Neural progenitor cell (in vitro differentiated cells): ENCODE measurements around the gene ACOXL.

Experiments
- EZH2 ChIP-seq: fragments of 200-600 bp; sonication (generic); IDR thresholded peaks from 2 replicates; pipeline ENCODE4 v1.6.1; 2017; ENCODE audit warnings: antibody characterized with exemption, mild to moderate bottlenecking, moderate library complexity
- TF ChIP-seq, protein P1 (sequence below): fragments of 200-600 bp; sonication (generic); IDR thresholded peaks from 2 replicates; pipeline ENCODE4 v1.5.1; 2017; ENCODE audit warnings: antibody characterized with exemption, mild to moderate bottlenecking

DNA sequence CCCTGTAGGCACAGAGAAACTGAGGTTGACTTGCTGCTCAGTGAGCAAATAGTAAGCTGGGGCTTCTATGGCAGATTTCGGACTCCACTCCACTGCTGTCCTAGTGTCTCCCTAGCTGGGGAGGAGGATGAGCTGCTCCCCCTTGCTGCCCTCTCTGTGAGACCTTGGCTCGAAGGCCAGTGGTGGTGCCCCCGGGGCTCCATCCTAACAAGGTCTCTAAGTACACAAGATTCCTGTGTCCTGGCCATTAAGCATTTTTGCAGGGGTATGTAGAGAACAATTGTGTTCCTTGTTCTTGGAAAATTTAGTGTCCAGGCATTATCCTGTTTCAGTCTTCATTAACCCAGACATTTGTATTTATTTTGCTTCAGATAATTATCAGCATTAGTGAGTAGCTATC is 367.0 kb downstream of the ACOXL start:
- TF ChIP-seq, protein P1, sequence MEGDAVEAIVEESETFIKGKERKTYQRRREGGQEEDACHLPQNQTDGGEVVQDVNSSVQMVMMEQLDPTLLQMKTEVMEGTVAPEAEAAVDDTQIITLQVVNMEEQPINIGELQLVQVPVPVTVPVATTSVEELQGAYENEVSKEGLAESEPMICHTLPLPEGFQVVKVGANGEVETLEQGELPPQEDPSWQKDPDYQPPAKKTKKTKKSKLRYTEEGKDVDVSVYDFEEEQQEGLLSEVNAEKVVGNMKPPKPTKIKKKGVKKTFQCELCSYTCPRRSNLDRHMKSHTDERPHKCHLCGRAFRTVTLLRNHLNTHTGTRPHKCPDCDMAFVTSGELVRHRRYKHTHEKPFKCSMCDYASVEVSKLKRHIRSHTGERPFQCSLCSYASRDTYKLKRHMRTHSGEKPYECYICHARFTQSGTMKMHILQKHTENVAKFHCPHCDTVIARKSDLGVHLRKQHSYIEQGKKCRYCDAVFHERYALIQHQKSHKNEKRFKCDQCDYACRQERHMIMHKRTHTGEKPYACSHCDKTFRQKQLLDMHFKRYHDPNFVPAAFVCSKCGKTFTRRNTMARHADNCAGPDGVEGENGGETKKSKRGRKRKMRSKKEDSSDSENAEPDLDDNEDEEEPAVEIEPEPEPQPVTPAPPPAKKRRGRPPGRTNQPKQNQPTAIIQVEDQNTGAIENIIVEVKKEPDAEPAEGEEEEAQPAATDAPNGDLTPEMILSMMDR, result no peak
- TF ChIP-seq EZH2, result no peak
